Measurements from ENCODE around the gene EXOC7. TPM values are rescaled to one million over a fixed set of nuclear protein-coding genes. Genes with fewer than 3 reads are reported as not detected.

EXOC7 gene
- total RNA-seq, 1 experiment from 2014 or later = 160 TPM

- H3K79me2 ChIP-seq (ENCODE audit: insufficient read depth, low read length) = no peaks in the 10 kb centered on the region
- no peak overlapping the region for H3T11ph ChIP-seq (ENCODE audit: low read length)
- no peak overlapping the region for H4K8ac ChIP-seq (replicated peaks; ENCODE audit: insufficient read length, low read depth, low read length)
- no peak overlapping the region for H3K23ac ChIP-seq (ENCODE audit: insufficient read length, low read depth, low read length)
- H3K4ac ChIP-seq (ENCODE audit: low read depth, low read length) = no peak overlapping the region
- no peak overlapping the region for H2AFZ ChIP-seq (ENCODE audit: low read length)
- no peaks in the 10 kb centered on the region for H3K9me3 Mint-ChIP-seq
- H3K79me1 ChIP-seq (ENCODE audit: insufficient read depth, low read depth, low read length, poor library complexity, severe bottlenecking) = no peaks in the 10 kb centered on the region
- H2BK120ac ChIP-seq (ENCODE audit: low read depth, low read length, poor library complexity, severe bottlenecking) = no peak overlapping the region
- no peaks in the 10 kb centered on the region for H4K20me1 ChIP-seq (ENCODE audit: control insufficient read depth, insufficient read depth, insufficient read length)
- H3K9me3 ChIP-seq (ENCODE audit: control insufficient read depth, low read depth, low read length) = no peaks in the 10 kb centered on the region
- no peak overlapping the region for H3K4me2 ChIP-seq (ENCODE audit: insufficient read depth, insufficient read length, low read length)
- no peak overlapping the region for H3K18ac ChIP-seq (ENCODE audit: insufficient read length, low read depth, low read length)
- H3K56ac ChIP-seq (ENCODE audit: insufficient read length, low read depth, low read length) = no peak overlapping the region
- no CpG with 5 or more reads among the region's 9 CpGs for WGBS (ENCODE audit: extremely low coverage, insufficient read length, low lambda C conversion rate)
- H3K27ac ChIP-seq (ENCODE audit: insufficient read length, low read depth, low read length) = no peak overlapping the region
- no peak overlapping the region for H2BK12ac ChIP-seq (ENCODE audit: insufficient read length, low read depth, low read length)
- no peak for TF ChIP-seq CTCF (conservative IDR thresholded peaks at IDR 0.05)
- peaks cover 3 to 10% of the 10 kb centered on the region in 2 experiments for H3K4me1 Mint-ChIP-seq
- H3K27me3 Mint-ChIP-seq (ENCODE audit: low read depth) = no peaks in the 10 kb centered on the region
- no peak overlapping the region for H2BK15ac ChIP-seq (ENCODE audit: low read depth, low read length)
- no peak overlapping the region for H2BK20ac ChIP-seq (ENCODE audit: low read depth, low read length, poor library complexity, severe bottlenecking)
- no peak overlapping the region for H2BK5ac ChIP-seq (ENCODE audit: insufficient read length, low read length)
- no peaks in the 10 kb centered on the region for H3K23me2 ChIP-seq (ENCODE audit: insufficient read length, low read depth, low read length, poor library complexity, severe bottlenecking)
- no peak overlapping the region for H4K91ac ChIP-seq (ENCODE audit: insufficient read length, low read depth, low read length)
- no peaks in the 10 kb centered on the region for H3K27me3 ChIP-seq (ENCODE audit: insufficient read depth, low read length)
- H3K36me3 Mint-ChIP-seq (ENCODE audit: insufficient read depth in 1 of 3, low read depth in 3 of 3) = peaks cover 51 to 82% (median 77%) of the 10 kb centered on the region in 3 experiments
- H4K5ac ChIP-seq (ENCODE audit: insufficient read length, low read depth, low read length) = no peak overlapping the region
- no peak overlapping the region for H3K9ac ChIP-seq (ENCODE audit: extremely low read depth, insufficient read length, low read length)
- H2AK5ac ChIP-seq (ENCODE audit: insufficient read length, low read length) = no peak overlapping the region
- H3K14ac ChIP-seq (ENCODE audit: insufficient read depth, low read length) = no peak overlapping the region
- no peak overlapping the region for H3K4me3 Mint-ChIP-seq
- H3K27ac Mint-ChIP-seq = no peak overlapping the region; a peak in 1 of 7 replicates
- H3K4me1 ChIP-seq (ENCODE audit: insufficient read depth, low read length) = no peaks in the 10 kb centered on the region
- no peak for DNase-seq
Measured at GRCh38 chr17:76048711-76049110, 54.9 kb downstream of the EXOC7 start.
